ENCODE results near the gene BRD3OS.

GRCh38 chr9:133981958-133982681, 43.2 kb upstream of the BRD3OS start:
- no peak for TF ChIP-seq POLR2A (IDR thresholded peaks at IDR 0.05; ENCODE audit: extremely low read depth, insufficient read length)
- no peak for TF ChIP-seq CTCF (IDR thresholded peaks at IDR 0.05; ENCODE audit: low read depth, low read length)
